ENCODE measurements around the gene SLCO1B3. TPM values are rescaled to one million over a fixed set of nuclear protein-coding genes. Genes with fewer than 3 reads are reported as not detected.

Gene SLCO1B3
- total and polyA plus RNA-seq, 9 of the 15 experiments (the other 6 are each of a cell fraction or from before 2014, with no cell fraction given), result not detected

DNA sequence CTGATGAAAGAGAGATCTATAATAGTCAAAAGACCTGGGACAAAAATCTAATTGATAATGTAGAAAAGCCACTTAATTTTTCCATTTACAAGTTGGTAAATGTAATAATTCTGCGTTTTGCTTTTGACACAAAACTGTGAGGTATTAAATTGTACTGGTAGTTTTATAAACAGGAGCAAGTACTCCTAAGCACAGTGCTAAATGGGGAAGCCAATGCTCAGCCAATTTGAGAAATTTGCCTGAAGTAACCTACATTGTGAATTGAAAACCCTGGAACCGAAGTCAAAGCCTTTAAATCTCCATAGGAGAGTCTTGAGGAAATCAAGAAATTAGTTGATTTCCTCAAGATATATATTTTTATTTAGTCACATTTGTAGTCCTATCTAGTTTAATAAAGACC lies 152.8 kb downstream of the SLCO1B3 start:
- POLR2A ChIA-PET, result no interaction called here
- CTCF ChIA-PET (ENCODE audit: low intra/inter-chr PET ratio), result no interaction called here
- TF ChIP-seq CBX2 (IDR thresholded peaks at IDR 0.05; ENCODE audit: insufficient read depth, low read length, poor library complexity, severe bottlenecking) (no peak), CCAR2 (IDR thresholded peaks at IDR 0.05; ENCODE audit: low read depth, low read length) (no peak)
- no TSS peak for BruUV-seq (replicated peaks)
- DNase-seq (ENCODE audit: extremely low read depth in 1 of 4, low spot score in 3 of 4), result no peak
- FAIRE-seq, result no peak
- Histone ChIP-seq H2AFZ (ENCODE audit: low read depth, low read length) (no peak overlapping the region), H3K4me1 (replicated peaks in 1 of 2; ENCODE audit: control insufficient read depth in 2 of 2, insufficient read depth in 2 of 2, low read length in 2 of 2) (no peaks in the 10 kb centered on the region), H3K9ac (ENCODE audit: insufficient read depth in 1 of 2, low read depth in 2 of 2, low read length in 2 of 2) (no peak overlapping the region), H3K79me2 (ENCODE audit: control insufficient read depth, insufficient read depth, low read length) (no peaks in the 10 kb centered on the region), H3K4me2 (ENCODE audit: insufficient read depth, low read length) (no peak overlapping the region), H3K27ac (ENCODE audit: extremely low read depth, low read depth, low read length) (no peak overlapping the region), H3K36me3 (ENCODE audit: control insufficient read depth, insufficient read depth, low read length) (no peaks in the 10 kb centered on the region), H3K9me1 (ENCODE audit: control insufficient read depth, insufficient read depth, low read length) (no peaks in the 10 kb centered on the region), H4K20me1 (replicated peaks; ENCODE audit: control insufficient read depth, insufficient read depth, low read length) (no peaks in the 10 kb centered on the region), H3K9me3 (replicated peaks; ENCODE audit: control insufficient read depth, insufficient read depth, low read depth, low read length) (no peaks in the 10 kb centered on the region), H3K4me3 (no peak overlapping the region), H3K27me3 (ENCODE audit: control insufficient read depth in 2 of 2, insufficient read depth in 2 of 2, low read length in 2 of 2) (no peaks in the 10 kb centered on the region)
- intact Hi-C loops (cut with micrococcal nuclease) (no loop called here), in situ Hi-C loops (cut with MboI) (no loop called here)
- ATAC-seq, result no peak
- 0% methylated on average over 2 of the region's 2 CpGs for WGBS (ENCODE audit: insufficient coverage, low coverage, missing lambda C conversion rate)

- BruUV-seq (replicated peaks), result no TSS peak
- H3K9me1 ChIP-seq (ENCODE audit: control insufficient read depth, insufficient read depth, low read length), result no peaks in the 10 kb centered on the region
- POLR2A ChIA-PET, result no interaction called here
- TF ChIP-seq, protein P1, sequence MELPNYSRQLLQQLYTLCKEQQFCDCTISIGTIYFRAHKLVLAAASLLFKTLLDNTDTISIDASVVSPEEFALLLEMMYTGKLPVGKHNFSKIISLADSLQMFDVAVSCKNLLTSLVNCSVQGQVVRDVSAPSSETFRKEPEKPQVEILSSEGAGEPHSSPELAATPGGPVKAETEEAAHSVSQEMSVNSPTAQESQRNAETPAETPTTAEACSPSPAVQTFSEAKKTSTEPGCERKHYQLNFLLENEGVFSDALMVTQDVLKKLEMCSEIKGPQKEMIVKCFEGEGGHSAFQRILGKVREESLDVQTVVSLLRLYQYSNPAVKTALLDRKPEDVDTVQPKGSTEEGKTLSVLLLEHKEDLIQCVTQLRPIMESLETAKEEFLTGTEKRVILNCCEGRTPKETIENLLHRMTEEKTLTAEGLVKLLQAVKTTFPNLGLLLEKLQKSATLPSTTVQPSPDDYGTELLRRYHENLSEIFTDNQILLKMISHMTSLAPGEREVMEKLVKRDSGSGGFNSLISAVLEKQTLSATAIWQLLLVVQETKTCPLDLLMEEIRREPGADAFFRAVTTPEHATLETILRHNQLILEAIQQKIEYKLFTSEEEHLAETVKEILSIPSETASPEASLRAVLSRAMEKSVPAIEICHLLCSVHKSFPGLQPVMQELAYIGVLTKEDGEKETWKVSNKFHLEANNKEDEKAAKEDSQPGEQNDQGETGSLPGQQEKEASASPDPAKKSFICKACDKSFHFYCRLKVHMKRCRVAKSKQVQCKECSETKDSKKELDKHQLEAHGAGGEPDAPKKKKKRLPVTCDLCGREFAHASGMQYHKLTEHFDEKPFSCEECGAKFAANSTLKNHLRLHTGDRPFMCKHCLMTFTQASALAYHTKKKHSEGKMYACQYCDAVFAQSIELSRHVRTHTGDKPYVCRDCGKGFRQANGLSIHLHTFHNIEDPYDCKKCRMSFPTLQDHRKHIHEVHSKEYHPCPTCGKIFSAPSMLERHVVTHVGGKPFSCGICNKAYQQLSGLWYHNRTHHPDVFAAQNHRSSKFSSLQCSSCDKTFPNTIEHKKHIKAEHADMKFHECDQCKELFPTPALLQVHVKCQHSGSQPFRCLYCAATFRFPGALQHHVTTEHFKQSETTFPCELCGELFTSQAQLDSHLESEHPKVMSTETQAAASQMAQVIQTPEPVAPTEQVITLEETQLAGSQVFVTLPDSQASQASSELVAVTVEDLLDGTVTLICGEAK (IDR thresholded peaks at IDR 0.05), result no peak
- TF ChIP-seq, protein P1 (CRISPR knock-in tag; IDR thresholded peaks at IDR 0.05), result no peak
- no peak for TF ChIP-seq SMARCA4 (IDR thresholded peaks at IDR 0.05)
- H3K27me3 ChIP-seq (ENCODE audit: control insufficient read depth in 2 of 2, insufficient read depth in 2 of 2, low read length in 2 of 2), result no peaks in the 10 kb centered on the region
- H3K36me3 ChIP-seq (ENCODE audit: control insufficient read depth, insufficient read depth, low read length), result no peaks in the 10 kb centered on the region
- no peaks in the 10 kb centered on the region for H3K79me2 ChIP-seq (ENCODE audit: control insufficient read depth, insufficient read depth, low read length)
- no peak overlapping the region for H3K4me2 ChIP-seq (ENCODE audit: insufficient read depth, low read length)
- CTCF ChIA-PET (ENCODE audit: low intra/inter-chr PET ratio), result no interaction called here
- H3K9me3 ChIP-seq (replicated peaks; ENCODE audit: control insufficient read depth, insufficient read depth, low read depth, low read length), result no peaks in the 10 kb centered on the region
- H4K20me1 ChIP-seq (replicated peaks; ENCODE audit: control insufficient read depth, insufficient read depth, low read length), result no peaks in the 10 kb centered on the region
- no peaks in the 10 kb centered on the region for H3K4me1 ChIP-seq (replicated peaks in 1 of 2; ENCODE audit: control insufficient read depth in 2 of 2, insufficient read depth in 2 of 2, low read length in 2 of 2)
- FAIRE-seq, result no peak
- H3K4me3 ChIP-seq, result no peak overlapping the region
- no peak for ATAC-seq
- H2AFZ ChIP-seq (ENCODE audit: low read depth, low read length), result no peak overlapping the region
- no peak overlapping the region for H3K9ac ChIP-seq (ENCODE audit: insufficient read depth in 1 of 2, low read depth in 2 of 2, low read length in 2 of 2)
- in situ Hi-C loops (cut with MboI) (no loop called here), intact Hi-C loops (cut with micrococcal nuclease) (no loop called here)
- DNase-seq (ENCODE audit: extremely low read depth in 1 of 4, low spot score in 3 of 4), result no peak
- H3K27ac ChIP-seq (ENCODE audit: extremely low read depth, low read depth, low read length), result no peak overlapping the region
- WGBS (ENCODE audit: insufficient coverage, low coverage, missing lambda C conversion rate), result 0% methylated on average over 4 of the region's 4 CpGs
Measured at GRCh38 chr12:20963762-20964161, 153.3 kb downstream of the SLCO1B3 start.
